Activated CD8-positive, alpha-beta memory T cell treated with anti-CD3 and anti-CD28 coated beads for 24 hours (primary cell): ENCODE results near the gene JPT2.
"Not testable (repeated sequence)": the region's sequence is repeated elsewhere in the genome, so short reads cannot be mapped to it uniquely, and the experiment has no call there.

Experiments
- DNase-seq: peaks from one replicate; pipeline ENCODE4 v3.0.0-alpha.2; 2020

The JPT2 gene

GRCh38 chr16:1677339-1677738, 740 bp upstream of the JPT2 start:
- no peak for DNase-seq

- peak; percentile 78 for DNase-seq
Observed at GRCh38 chr16:1678500-1679098, 520 bp downstream of the JPT2 start.

- no peak for DNase-seq
Observed at GRCh38 chr16:1680361-1680760, 2.3 kb downstream of the JPT2 start.

GRCh38 chr16:1681032-1681431, 3.0 kb downstream of the JPT2 start:
- no peak for DNase-seq

GRCh38 chr16:1687427-1688316, 9.6 kb downstream of the JPT2 start:
- DNase-seq = no peak

GRCh38 chr16:1688807-1689560, 10.9 kb downstream of the JPT2 start:
- DNase-seq = no peak

- no peak for DNase-seq
Observed at GRCh38 chr16:1689853-1690252, 11.8 kb downstream of the JPT2 start.

- DNase-seq = no peak
Observed at GRCh38 chr16:1690810-1691209, 12.7 kb downstream of the JPT2 start.

- DNase-seq = no peak
Observed at GRCh38 chr16:1691276-1691675, 13.2 kb downstream of the JPT2 start.

- no peak for DNase-seq
Observed at GRCh38 chr16:1691956-1692355, 13.9 kb downstream of the JPT2 start.

GRCh38 chr16:1696863-1697262, 18.8 kb downstream of the JPT2 start:
- no peak for DNase-seq

GRCh38 chr16:1698680-1699079, 20.6 kb downstream of the JPT2 start:
- DNase-seq = no peak

- no peak for DNase-seq
Observed at GRCh38 chr16:1700246-1700645, 22.2 kb downstream of the JPT2 start.

- no peak for DNase-seq
Observed at GRCh38 chr16:1701216-1701878, 23.3 kb downstream of the JPT2 start.

GRCh38 chr16:1705324-1705687, 27.2 kb downstream of the JPT2 start:
- not testable (repeated sequence) for DNase-seq

GRCh38 chr16:1705688-1706385, 27.8 kb downstream of the JPT2 start, which contains the start of gene MAPK8IP3:
TSS of gene MAPK8IP3 (plus strand) at chr16:1706195. CDS start at chr16:1706340, 145 bp downstream.
- DNase-seq = peak; percentile 100

GRCh38 chr16:1706386-1707192, 28.5 kb downstream of the JPT2 start:
- DNase-seq = peak; percentile 74

GRCh38 chr16:1707193-1707790, 29.2 kb downstream of the JPT2 start:
- peak; percentile 63 for DNase-seq

GRCh38 chr16:1708083-1708767, 30.1 kb downstream of the JPT2 start:
- no peak for DNase-seq

- no peak for DNase-seq
Observed at GRCh38 chr16:1708768-1709180, 30.7 kb downstream of the JPT2 start.
